ENCODE results near the gene NAIF1. TPM values are rescaled to one million over a fixed set of nuclear protein-coding genes. Genes with fewer than 3 reads are reported as not detected.

Gene NAIF1
- total and polyA plus RNA-seq, 2 experiments from 2014 or later = 4.9 to 5.5 TPM

- Histone ChIP-seq H4K20me1 (replicated peaks; ENCODE audit: insufficient read depth) (peaks cover 36% of the 10 kb centered on the region), H3K4me3 (no peak overlapping the region), H3K4me1 (ENCODE audit: insufficient read depth) (peaks cover 32% of the 10 kb centered on the region), H3K79me2 (replicated peaks; ENCODE audit: insufficient read depth) (peaks cover 20% of the 10 kb centered on the region), H3K27ac (ENCODE audit: low read depth) (peak overlapping the region; percentile 55; the same call in 1 of the 2 replicates), H3F3A (replicated peaks; ENCODE audit: low read depth) (peaks cover 13% of the 10 kb centered on the region; the same call in 1 of the 2 replicates), H3K9me2 (ENCODE audit: insufficient read depth) (no peaks in the 10 kb centered on the region), H3K36me3 (ENCODE audit: insufficient read depth) (peaks cover 5% of the 10 kb centered on the region), H3K4me2 (no peak overlapping the region), H3K27me3 (ENCODE audit: insufficient read depth) (no peaks in the 10 kb centered on the region), H2AFZ (no peak overlapping the region)
- Mint-ChIP-seq H3K4me3 (no peak overlapping the region), H3K27me3 (ENCODE audit: insufficient read depth, low read depth, poor library complexity) (peaks cover 13% of the 10 kb centered on the region), H3K27ac (no peak overlapping the region), H3K9me3 (no peaks in the 10 kb centered on the region), H3K36me3 (ENCODE audit: low read depth) (peaks cover 74% of the 10 kb centered on the region), H3K4me1 (peaks cover 47% of the 10 kb centered on the region)
- TF ChIP-seq REST (IDR thresholded peaks at IDR 0.05; ENCODE audit: unreplicated experiment) = no peak
- no peak for TF ChIP-seq EZH2phosphoT487 (IDR thresholded peaks at IDR 0.05; ENCODE audit: unreplicated experiment)
- TF ChIP-seq STAT1 (IDR thresholded peaks at IDR 0.05; ENCODE audit: unreplicated experiment) = no peak
- no peak for TF ChIP-seq EZH2 (IDR thresholded peaks at IDR 0.05; ENCODE audit: low read depth, unreplicated experiment)
- no peak for TF ChIP-seq CTCF (conservative IDR thresholded peaks at IDR 0.05; ENCODE audit: low read depth in 2 of 2)
- DNase-seq (ENCODE audit: low spot score) = no peak
- no peak for ATAC-seq
These were observed 37.1 kb upstream of the NAIF1 start for GRCh38 chr9:128104171-128104618.

- Mint-ChIP-seq H3K9me3 (no peaks in the 10 kb centered on the region), H3K27me3 (ENCODE audit: insufficient read depth, low read depth, poor library complexity) (peaks cover 17% of the 10 kb centered on the region), H3K4me1 (peaks cover 49% of the 10 kb centered on the region), H3K36me3 (ENCODE audit: low read depth) (peaks cover 71% of the 10 kb centered on the region), H3K27ac (no peak overlapping the region), H3K4me3 (no peak overlapping the region)
- Histone ChIP-seq H3K27me3 (ENCODE audit: insufficient read depth) (no peaks in the 10 kb centered on the region), H2AFZ (no peak overlapping the region), H3K36me3 (ENCODE audit: insufficient read depth) (peaks cover 5% of the 10 kb centered on the region), H3K79me2 (replicated peaks; ENCODE audit: insufficient read depth) (peaks cover 23% of the 10 kb centered on the region), H4K20me1 (replicated peaks; ENCODE audit: insufficient read depth) (peaks cover 35% of the 10 kb centered on the region), H3K9me2 (ENCODE audit: insufficient read depth) (no peaks in the 10 kb centered on the region), H3K27ac (ENCODE audit: low read depth) (peak overlapping the region; percentile 55; the same call in 1 of the 2 replicates), H3F3A (replicated peaks; ENCODE audit: low read depth) (peaks cover 11% of the 10 kb centered on the region; the same call in 1 of the 2 replicates), H3K4me1 (ENCODE audit: insufficient read depth) (peaks cover 28% of the 10 kb centered on the region), H3K4me2 (no peak overlapping the region), H3K4me3 (no peak overlapping the region)
- DNase-seq (ENCODE audit: low spot score) = peak; percentile 61
- ATAC-seq = peak; percentile 34
- TF ChIP-seq ZNF462 (CRISPR knock-in tag; IDR thresholded peaks at IDR 0.05) (no peak), POLR2AphosphoS5 (IDR thresholded peaks at IDR 0.05; ENCODE audit: low read depth) (no peak), NANOG (IDR thresholded peaks at IDR 0.05; ENCODE audit: borderline replicate concordance) (no peak), ZNF331 (CRISPR knock-in tag; IDR thresholded peaks at IDR 0.05; ENCODE audit: low read depth) (no peak), ETS1 (IDR thresholded peaks at IDR 0.05) (no peak)
These were observed 36.5 kb upstream of the NAIF1 start for GRCh38 chr9:128103589-128103962.

Data from GM23338 (cell line).